Amniotic epithelial cell (primary cell): Measurements from ENCODE around the gene ARHGAP4.

Experiments
- DNase-seq: peaks from one replicate; pipeline ENCODE4 v3.0.0-alpha.2; 2010; ENCODE audit warnings: low read depth

Gene ARHGAP4

GRCh38 chrX:153963546-153963945 is 37.5 kb upstream of the ARHGAP4 start:
- no peak for DNase-seq

- DNase-seq = no peak
Observed at GRCh38 chrX:153961292-153961691, 35.2 kb upstream of the ARHGAP4 start.

- no peak for DNase-seq
Observed at GRCh38 chrX:153960786-153961185, 34.7 kb upstream of the ARHGAP4 start.

DNA sequence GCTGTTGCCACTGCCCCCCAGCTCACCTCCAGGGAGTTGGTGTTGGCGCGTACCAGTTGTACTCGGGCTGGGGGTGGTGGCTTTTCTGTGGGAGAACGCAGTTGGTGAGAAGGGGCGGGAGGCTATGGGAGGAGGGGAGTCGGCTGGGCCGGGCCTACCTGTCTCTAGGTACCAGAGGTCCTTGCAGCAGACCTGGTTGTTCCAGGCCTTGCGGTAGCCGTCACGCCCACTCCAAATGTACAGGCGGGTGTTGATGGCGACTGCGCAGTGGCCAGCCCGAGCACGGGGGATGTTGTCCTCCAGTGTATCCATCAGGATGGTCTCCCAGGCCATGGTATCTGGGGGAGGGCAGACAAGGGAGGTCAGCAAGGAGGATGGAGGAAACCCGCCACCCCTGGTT is 34.0 kb upstream of the ARHGAP4 start:
- no peak for DNase-seq

DNA sequence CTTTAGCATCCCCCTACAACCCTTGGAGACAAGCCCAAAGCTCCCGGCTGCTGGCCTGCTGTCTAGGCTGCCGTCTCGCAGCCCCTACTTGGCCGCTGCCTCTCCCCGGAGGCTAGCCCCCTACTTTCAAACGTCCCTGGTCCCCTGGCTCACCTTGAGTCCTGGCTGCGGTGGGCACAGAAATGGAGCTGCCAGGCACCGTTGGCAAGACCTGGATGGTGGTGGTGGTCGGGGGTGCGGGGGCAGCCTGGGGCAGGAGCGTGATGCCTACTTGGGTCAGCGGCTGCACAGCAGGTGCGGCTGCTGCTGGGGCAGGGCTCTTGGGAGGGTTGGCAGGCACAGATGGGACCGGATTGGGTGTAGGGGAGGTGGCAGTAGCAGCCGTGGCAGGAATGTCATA is 33.6 kb upstream of the ARHGAP4 start:
- DNase-seq = no peak

GRCh38 chrX:153958605-153959004 is 32.5 kb upstream of the ARHGAP4 start:
- DNase-seq = no peak

DNA sequence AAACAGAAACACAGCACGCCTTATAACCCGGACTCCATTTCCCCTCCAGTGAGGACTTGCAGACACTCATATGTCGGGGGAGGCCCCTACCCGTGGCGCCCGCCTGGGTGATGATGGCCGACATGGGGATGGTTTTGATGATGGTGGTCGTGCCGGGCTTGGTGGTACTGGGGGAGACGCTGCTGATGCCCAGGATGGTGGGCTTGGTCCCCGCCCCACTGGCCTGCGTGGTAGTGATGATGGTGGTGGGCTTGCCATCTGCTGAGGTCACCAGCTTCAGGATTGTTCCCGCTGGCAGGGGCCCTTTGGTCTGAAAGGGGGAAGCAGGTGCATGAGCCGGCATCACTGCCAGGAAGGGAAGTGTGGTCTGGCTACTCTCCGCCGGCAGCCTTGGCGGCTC is 31.2 kb upstream of the ARHGAP4 start:
- DNase-seq = no peak

- DNase-seq = no peak
Observed at GRCh38 chrX:153956044-153956907, 30.2 kb upstream of the ARHGAP4 start.

GRCh38 chrX:153955228-153955732 is 29.2 kb upstream of the ARHGAP4 start:
- DNase-seq = no peak

DNA sequence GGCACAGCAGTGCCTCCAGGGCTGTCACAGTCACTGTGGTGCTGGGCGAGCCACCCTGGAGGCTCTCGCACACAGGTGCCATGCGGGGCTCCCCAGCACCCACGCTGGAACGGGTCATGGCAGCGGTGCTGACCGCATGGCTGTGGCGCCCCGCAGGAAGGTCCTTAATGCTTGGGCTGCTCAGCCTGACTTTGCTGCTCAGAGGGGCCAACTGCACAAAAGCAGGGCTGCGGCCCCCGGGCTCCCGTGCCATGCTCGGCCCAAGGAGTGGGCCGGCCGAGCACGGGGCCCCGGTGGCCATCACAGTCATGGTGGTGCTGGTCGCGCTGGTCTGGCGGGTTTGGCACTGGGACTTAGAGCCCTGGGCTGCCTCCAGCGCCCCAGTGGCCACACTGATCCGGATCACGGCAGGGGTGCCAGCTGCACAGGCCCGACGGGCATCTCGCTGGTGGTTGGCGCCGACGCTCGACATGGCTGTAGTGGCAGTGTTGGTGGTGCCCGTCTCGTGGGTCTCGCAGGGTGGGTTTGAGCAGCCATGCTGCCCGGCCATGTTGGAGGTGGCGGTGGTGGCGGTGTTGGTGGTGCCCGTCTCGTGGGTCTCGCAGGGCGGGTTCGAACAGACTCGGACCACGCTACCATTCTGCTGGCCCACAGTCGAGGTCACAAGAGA is 28.6 kb upstream of the ARHGAP4 start:
- no peak for DNase-seq

- no peak for DNase-seq
Observed at GRCh38 chrX:153953892-153954557, 28.0 kb upstream of the ARHGAP4 start.

- peak; percentile 38 for DNase-seq
Observed at GRCh38 chrX:153953342-153953830, 27.3 kb upstream of the ARHGAP4 start.

- DNase-seq = no peak
Observed at GRCh38 chrX:153952373-153953026, 26.4 kb upstream of the ARHGAP4 start.

- no peak for DNase-seq
Observed at GRCh38 chrX:153951683-153952372, 25.8 kb upstream of the ARHGAP4 start.

GRCh38 chrX:153950127-153950526 is 24.1 kb upstream of the ARHGAP4 start:
- DNase-seq = no peak

- no peak for DNase-seq
Observed at GRCh38 chrX:153948847-153949805, 23.1 kb upstream of the ARHGAP4 start.

DNA sequence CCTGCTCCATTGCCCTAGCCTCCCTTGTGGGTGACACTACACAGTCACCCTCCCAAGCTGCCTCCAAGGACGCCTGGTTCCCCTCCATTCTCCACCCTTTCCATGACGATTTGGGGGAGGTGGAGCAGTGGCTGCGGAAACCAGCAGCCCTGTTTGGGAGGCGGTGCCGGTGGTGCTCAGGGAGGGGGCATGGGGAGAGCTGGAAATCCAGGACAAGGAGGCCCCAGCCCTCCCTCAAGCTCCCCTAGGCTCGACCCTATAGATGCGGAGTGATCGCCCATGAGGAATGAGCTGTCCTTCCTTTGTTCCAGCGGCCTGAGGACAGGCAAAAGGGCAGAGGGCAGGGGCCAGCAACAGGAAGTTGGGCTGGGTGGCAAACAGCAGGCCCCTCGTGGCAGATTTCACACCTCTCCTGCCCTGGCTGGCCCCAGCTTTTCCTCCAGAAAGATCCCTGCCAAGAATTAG is 22.0 kb upstream of the ARHGAP4 start:
- no peak for DNase-seq

GRCh38 chrX:153947009-153947769 is 21.1 kb upstream of the ARHGAP4 start:
- peak; percentile 67 for DNase-seq
